ENCODE results near the gene BDKRB2.

DNA sequence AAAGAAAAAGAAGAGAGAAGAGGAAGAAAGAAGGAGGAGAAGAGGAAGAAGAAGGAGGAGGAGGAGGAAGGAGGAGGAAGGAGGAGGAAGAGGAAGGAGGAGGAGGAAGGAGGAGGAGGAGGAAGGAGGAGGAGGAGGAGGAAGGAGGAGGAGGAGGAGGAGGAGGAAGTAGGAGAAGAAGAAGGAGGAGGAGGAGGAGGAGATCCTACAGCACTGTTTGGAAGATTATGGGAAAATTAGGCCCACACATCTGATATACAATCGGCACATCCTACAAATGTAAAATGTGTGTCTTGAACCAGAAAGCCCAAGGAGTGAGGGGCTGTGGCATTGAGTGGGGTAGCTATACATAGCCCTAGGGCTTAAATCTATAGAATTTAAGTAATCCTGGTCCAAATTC lies 12.0 kb downstream of the BDKRB2 start:
- TF ChIP-seq, protein P1, sequence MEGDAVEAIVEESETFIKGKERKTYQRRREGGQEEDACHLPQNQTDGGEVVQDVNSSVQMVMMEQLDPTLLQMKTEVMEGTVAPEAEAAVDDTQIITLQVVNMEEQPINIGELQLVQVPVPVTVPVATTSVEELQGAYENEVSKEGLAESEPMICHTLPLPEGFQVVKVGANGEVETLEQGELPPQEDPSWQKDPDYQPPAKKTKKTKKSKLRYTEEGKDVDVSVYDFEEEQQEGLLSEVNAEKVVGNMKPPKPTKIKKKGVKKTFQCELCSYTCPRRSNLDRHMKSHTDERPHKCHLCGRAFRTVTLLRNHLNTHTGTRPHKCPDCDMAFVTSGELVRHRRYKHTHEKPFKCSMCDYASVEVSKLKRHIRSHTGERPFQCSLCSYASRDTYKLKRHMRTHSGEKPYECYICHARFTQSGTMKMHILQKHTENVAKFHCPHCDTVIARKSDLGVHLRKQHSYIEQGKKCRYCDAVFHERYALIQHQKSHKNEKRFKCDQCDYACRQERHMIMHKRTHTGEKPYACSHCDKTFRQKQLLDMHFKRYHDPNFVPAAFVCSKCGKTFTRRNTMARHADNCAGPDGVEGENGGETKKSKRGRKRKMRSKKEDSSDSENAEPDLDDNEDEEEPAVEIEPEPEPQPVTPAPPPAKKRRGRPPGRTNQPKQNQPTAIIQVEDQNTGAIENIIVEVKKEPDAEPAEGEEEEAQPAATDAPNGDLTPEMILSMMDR (conservative IDR thresholded peaks at IDR 0.05) = no peak
- no peak for TF ChIP-seq EZH2 (IDR thresholded peaks at IDR 0.05; ENCODE audit: low read depth)

Measured in PC-9 (cell line).